K562 (cell line): ENCODE data around the gene INPP5D. TPM values are rescaled to one million over a fixed set of nuclear protein-coding genes. Genes with fewer than 3 reads are reported as not detected.

Experiments
- BHLHE40 ChIP-seq: IDR thresholded peaks from 2 replicates; pipeline ENCODE4 v1.6.1; 2011; ENCODE audit warnings: low read length, improper control_type of control experiment
- FUS ChIP-seq: fragments of 200-400 bp; formaldehyde crosslinking; optimal IDR thresholded peaks from 2 replicates; pipeline ENCODE3; 2017; ENCODE audit warnings: low read depth, low read length
- HDAC1 ChIP-seq, 2 experiments: fragments of 450-650 bp; IDR thresholded peaks; 2 replicates each; pipeline ENCODE4 v1.6.1; 2016 to 2017; ENCODE audit warnings: inconsistent platforms in 1 of 2, mild to moderate bottlenecking in 1 of 2, moderate library complexity in 1 of 2
- HDAC6 ChIP-seq: IDR thresholded peaks from 2 replicates; pipeline ENCODE4 v1.6.1; 2012; ENCODE audit warnings: low read depth, mild to moderate bottlenecking, control low read depth, inconsistent platforms, low read length, moderate library complexity
- HEY1 ChIP-seq: fragments of 250-450 bp; sonication (Bioruptor Pico); IDR thresholded peaks from 2 replicates; pipeline ENCODE4 v1.5.0; 2020; ENCODE audit warnings: mild to moderate bottlenecking, moderate library complexity, borderline replicate concordance
- KAT7 ChIP-seq: sonication (generic); formaldehyde crosslinking; IDR thresholded peaks from 2 replicates; pipeline ENCODE4 v1.8.0; 2022; ENCODE audit warnings: missing genetic modification reagents, mild to moderate bottlenecking, borderline replicate concordance
- PML ChIP-seq: IDR thresholded peaks from 2 replicates; pipeline ENCODE4 v1.6.1; 2012; ENCODE audit warnings: low read length, inconsistent platforms
- SIN3B ChIP-seq: fragments of 450-650 bp; IDR thresholded peaks from 2 replicates; pipeline ENCODE4 v1.6.1; 2017; ENCODE audit warnings: low read depth, mild to moderate bottlenecking, moderate library complexity
- SMARCB1 ChIP-seq: IDR thresholded peaks from 2 replicates; pipeline ENCODE4 v1.6.1; 2011; ENCODE audit warnings: improper control_type of control experiment, low read depth; ENCODE audit not compliant: insufficient read length
- TEAD4 ChIP-seq, 2 experiments: sonication (generic) in 1 of 2; formaldehyde crosslinking in 1 of 2; IDR thresholded peaks; 2 replicates each; pipeline versions ENCODE4 v1.6.1 to v1.8.0; 2012 to 2022; ENCODE audit warnings: borderline replicate concordance in 1 of 2, inconsistent platforms in 1 of 2, low read length in 1 of 2, mild to moderate bottlenecking in 1 of 2, missing genetic modification reagents in 1 of 2
- ZNF280A ChIP-seq: fragments of 450-650 bp; IDR thresholded peaks from 2 replicates; pipeline ENCODE4 v1.6.1; 2018; ENCODE audit warnings: mild to moderate bottlenecking, low read depth; ENCODE audit not compliant: partially characterized antibody
- ZNF384 ChIP-seq: IDR thresholded peaks from 2 replicates; pipeline ENCODE4 v1.6.1; 2012; ENCODE audit warnings: low read depth, low read length, improper control_type of control experiment
- ZNF512 ChIP-seq: IDR thresholded peaks from 2 replicates; pipeline ENCODE4 v1.6.1; 2016; ENCODE audit warnings: missing genetic modification characterization, missing compliant biosample characterization
- ZSCAN32 ChIP-seq: fragments of 450-650 bp; formaldehyde crosslinking; IDR thresholded peaks from 2 replicates; pipeline ENCODE4 v1.4.0; 2020; ENCODE audit warnings: mild to moderate bottlenecking, moderate library complexity
- polyA plus RNA-seq, 8 experiments: library from polyadenylated mRNA; depleted of rRNA in 4 of 8; stranded (reverse) in 5 of 8; unstranded in 3 of 8; fragments of >200 nt; fragmentation: Nextera tagmentation in 2 of 8; fragmentation: Illumina TruSeq in 1 of 8; extraction: Ambion mirVana in 2 of 8; extraction: Trizol in 1 of 8; gene quantifications; 2 replicates each; pipeline versions ENCODE4 v1.2.1 to v1.2.3, GENCODE V29; 2011 to 2014; ENCODE audit warnings: inconsistent platforms in 1 of 8, missing spikeins in 1 of 8
- total RNA-seq, 7 experiments: library from RNA; depleted of rRNA in 6 of 7; stranded (reverse); fragments of >200 nt in 6 of 7; fragmentation: Illumina TruSeq in 2 of 7; extraction: Trizol in 2 of 7; gene quantifications; 2 replicates each; pipeline versions ENCODE4 v1.2.1 to v1.2.3, GENCODE V29; 2011 to 2021; ENCODE audit warnings: low replicate concordance in 1 of 7
- TF ChIP-seq, protein P1 (sequence below), 3 experiments: fragments of 200-800 bp in 1 of 3; sonication (Bioruptor generic) in 1 of 3; sonication (generic) in 1 of 3; formaldehyde crosslinking in 1 of 3; IDR thresholded peaks; 2 replicates each; pipeline versions ENCODE4 v1.6.1 to v1.8.0; 2016 to 2022; ENCODE audit warnings: mild to moderate bottlenecking in 2 of 3, missing compliant biosample characterization in 2 of 3, missing genetic modification characterization in 2 of 3, missing genetic modification reagents in 1 of 3
- TF ChIP-seq, protein P2 (sequence below): fragments of 150-350 bp; conservative IDR thresholded peaks from 2 replicates; pipeline ENCODE4 v1.6.1; 2014; ENCODE audit warnings: low read length
- TF ChIP-seq, protein P3 (sequence below): fragments of 450-650 bp; formaldehyde crosslinking; IDR thresholded peaks from 2 replicates; pipeline ENCODE4 v1.4.0; 2020; ENCODE audit warnings: mild to moderate bottlenecking

The INPP5D gene
- total and polyA plus RNA-seq, 9 of the 15 experiments (the other 6 are each of a cell fraction or from before 2014, with no cell fraction given), result 0.55 to 6.2 (median 2.2) TPM

DNA sequence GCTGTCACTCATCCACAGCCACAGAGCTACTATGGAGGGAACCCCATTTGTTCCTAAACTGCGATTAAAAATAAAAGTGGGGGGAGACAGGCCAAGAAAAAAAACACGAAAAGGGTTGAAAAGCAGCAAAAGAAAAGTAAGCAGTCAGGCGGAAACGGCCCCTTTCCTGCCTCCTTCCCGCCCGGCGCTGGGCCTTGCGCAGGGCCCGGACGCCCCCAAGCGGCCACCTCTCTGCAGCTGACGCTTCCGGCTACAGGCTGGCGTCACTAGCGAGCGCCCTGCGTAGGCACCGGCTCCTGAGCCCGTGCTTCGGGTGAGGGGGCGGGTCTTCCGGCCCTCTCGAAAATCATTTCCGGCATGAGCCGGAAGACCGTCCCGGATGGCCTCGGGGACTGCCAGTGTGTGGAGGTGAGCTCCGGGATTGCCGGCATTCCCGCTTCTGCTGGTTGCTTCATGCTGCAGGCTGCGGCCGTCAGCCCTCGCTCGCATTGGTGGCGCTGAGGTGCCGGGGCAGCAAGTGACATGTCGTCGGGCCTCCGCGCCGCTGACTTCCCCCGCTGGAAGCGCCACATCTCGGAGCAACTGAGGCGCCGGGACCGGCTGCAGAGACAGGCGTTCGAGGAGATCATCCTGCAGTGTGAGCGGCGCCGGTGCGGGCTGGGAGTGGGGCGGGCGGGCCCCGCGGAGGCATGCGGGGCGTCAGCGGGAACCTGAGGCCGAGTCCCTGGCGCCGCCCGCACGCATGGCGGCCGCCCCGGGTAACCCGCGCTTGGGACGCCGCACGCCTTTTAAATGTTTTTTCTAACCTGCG lies 191.4 kb downstream of the INPP5D start, which contains the start of gene ATG16L1 (continued):
- TF ChIP-seq FUS (no peak), HDAC1 (IDR thresholded peaks at IDR 0.05) (peak in 1 of 2 experiments; percentile 89; a peak in 2 of 4 replicates), PML (peak; percentile 30; the same call in 1 of the 2 replicates), SIN3B (peak; percentile 89), HDAC6 (no peak), ZNF512 (tag) (no peak), HEY1 (CRISPR knock-in tag) (no peak), BHLHE40 (peak; percentile 87), ZSCAN32 (no peak), SMARCB1 (no peak), KAT7 (CRISPR knock-in tag) (peak; percentile 53; the same call in 1 of the 2 replicates), TEAD4 (IDR thresholded peaks at IDR 0.05; ENCODE audit: low read length) (no peak), TEAD4 (CRISPR knock-in tag; IDR thresholded peaks at IDR 0.05; ENCODE audit: borderline replicate concordance) (no peak), ZNF384 (peak; percentile 51; the same call in 1 of the 2 replicates), ZNF280A (no peak)
- TF ChIP-seq, protein P1, sequence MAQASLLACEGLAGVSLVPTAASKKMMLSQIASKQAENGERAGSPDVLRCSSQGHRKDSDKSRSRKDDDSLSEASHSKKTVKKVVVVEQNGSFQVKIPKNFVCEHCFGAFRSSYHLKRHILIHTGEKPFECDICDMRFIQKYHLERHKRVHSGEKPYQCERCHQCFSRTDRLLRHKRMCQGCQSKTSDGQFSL (CRISPR knock-in tag; IDR thresholded peaks at IDR 0.05), result no peak
- TF ChIP-seq, protein P1 (tag; IDR thresholded peaks at IDR 0.05), result no peak
- TF ChIP-seq, protein P2, sequence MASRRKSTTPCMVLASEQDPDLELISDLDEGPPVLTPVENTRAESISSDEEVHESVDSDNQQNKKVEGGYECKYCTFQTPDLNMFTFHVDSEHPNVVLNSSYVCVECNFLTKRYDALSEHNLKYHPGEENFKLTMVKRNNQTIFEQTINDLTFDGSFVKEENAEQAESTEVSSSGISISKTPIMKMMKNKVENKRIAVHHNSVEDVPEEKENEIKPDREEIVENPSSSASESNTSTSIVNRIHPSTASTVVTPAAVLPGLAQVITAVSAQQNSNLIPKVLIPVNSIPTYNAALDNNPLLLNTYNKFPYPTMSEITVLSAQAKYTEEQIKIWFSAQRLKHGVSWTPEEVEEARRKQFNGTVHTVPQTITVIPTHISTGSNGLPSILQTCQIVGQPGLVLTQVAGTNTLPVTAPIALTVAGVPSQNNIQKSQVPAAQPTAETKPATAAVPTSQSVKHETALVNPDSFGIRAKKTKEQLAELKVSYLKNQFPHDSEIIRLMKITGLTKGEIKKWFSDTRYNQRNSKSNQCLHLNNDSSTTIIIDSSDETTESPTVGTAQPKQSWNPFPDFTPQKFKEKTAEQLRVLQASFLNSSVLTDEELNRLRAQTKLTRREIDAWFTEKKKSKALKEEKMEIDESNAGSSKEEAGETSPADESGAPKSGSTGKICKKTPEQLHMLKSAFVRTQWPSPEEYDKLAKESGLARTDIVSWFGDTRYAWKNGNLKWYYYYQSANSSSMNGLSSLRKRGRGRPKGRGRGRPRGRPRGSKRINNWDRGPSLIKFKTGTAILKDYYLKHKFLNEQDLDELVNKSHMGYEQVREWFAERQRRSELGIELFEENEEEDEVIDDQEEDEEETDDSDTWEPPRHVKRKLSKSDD, result no peak
- TF ChIP-seq, protein P3, sequence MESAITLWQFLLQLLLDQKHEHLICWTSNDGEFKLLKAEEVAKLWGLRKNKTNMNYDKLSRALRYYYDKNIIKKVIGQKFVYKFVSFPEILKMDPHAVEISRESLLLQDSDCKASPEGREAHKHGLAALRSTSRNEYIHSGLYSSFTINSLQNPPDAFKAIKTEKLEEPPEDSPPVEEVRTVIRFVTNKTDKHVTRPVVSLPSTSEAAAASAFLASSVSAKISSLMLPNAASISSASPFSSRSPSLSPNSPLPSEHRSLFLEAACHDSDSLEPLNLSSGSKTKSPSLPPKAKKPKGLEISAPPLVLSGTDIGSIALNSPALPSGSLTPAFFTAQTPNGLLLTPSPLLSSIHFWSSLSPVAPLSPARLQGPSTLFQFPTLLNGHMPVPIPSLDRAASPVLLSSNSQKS (CRISPR knock-in tag), result no peak
